K562 (cell line): ENCODE results near the gene PLEKHF1. TPM values are rescaled to one million over a fixed set of nuclear protein-coding genes. Genes with fewer than 3 reads are reported as not detected.

Experiments used
- ATAC-seq: fragments of 200-7000 bp; cut with Tn5 transposase; 3 replicates; pipeline ENCODE4 v1.9.1; 2020; ENCODE audit warnings: moderate library complexity
- BruUV-seq: library from RNA; stranded (reverse); fragments of 400-500 nt; replicated peaks from 2 replicates; lab custom pipeline; 2021; lab: Mats Ljungman, UMichigan
- CTCF ChIA-PET: fragments of 300-600 bp; formaldehyde crosslinking; extraction: SDS; loops from one replicate; lab custom pipeline; 2021; ENCODE audit warnings: low intra/inter-chr PET ratio; lab: Yijun Ruan, JAX
- POLR2A ChIA-PET: fragments of 300-600, 350-650 bp; sonication (Branson Sonifier 250); formaldehyde crosslinking; extraction: SDS; loops from one replicate; lab custom pipeline; 2021; ENCODE audit warnings: antibody characterized with exemption, inconsistent platforms; lab: Yijun Ruan, JAX
- DNase-seq, 4 experiments: peaks; one replicate each; pipeline versions ENCODE4 v3.0.0 to v3.0.0-alpha.2; 2011 to 2018; ENCODE audit warnings: low spot score in 3 of 4, mixed read lengths in 3 of 4; ENCODE audit errors: extremely low read depth in 1 of 4
- FAIRE-seq: peaks from 2 replicates; lab custom pipeline; 2011; peaks lifted over from hg19 to GRCh38; lab: Jason Lieb, UNC
- H2AFZ ChIP-seq: 2 replicates; pipeline ENCODE4 v1.6.0; 2011; ENCODE audit warnings: low read depth, low read length, control low read depth, inconsistent platforms
- H3K27ac ChIP-seq: fragments of 200-600 bp; 3 replicates; pipeline ENCODE4 v1.8.0; 2011; ENCODE audit warnings: low read depth, mild to moderate bottlenecking, control low read depth, inconsistent platforms, low read length, moderate library complexity, mixed read lengths; ENCODE audit errors: extremely low read depth
- H3K27me3 ChIP-seq, 2 experiments: fragments of 300-600 bp in 1 of 2; 2 replicates in 1 of 2; 3 replicates in 1 of 2; pipeline versions ENCODE4 v1.6.0 to v1.8.0; 2011; ENCODE audit warnings: inconsistent platforms in 2 of 2, low read length in 2 of 2, mild to moderate bottlenecking in 1 of 2, mixed read lengths in 1 of 2, moderate library complexity in 1 of 2; ENCODE audit not compliant: control insufficient read depth in 2 of 2, insufficient read depth in 2 of 2
- H3K36me3 ChIP-seq: fragments of 300-600 bp; 3 replicates; pipeline ENCODE4 v1.8.0; 2011; ENCODE audit warnings: mild to moderate bottlenecking, low read length, inconsistent platforms; ENCODE audit not compliant: control insufficient read depth, insufficient read depth
- H3K4me1 ChIP-seq, 2 experiments: fragments of 200-600 bp in 1 of 2; replicated peaks in 1 of 2; 2 replicates in 1 of 2; 3 replicates in 1 of 2; pipeline versions ENCODE4 v1.5.1 to v1.8.0; 2011; ENCODE audit warnings: inconsistent platforms in 2 of 2, low read length in 2 of 2, mild to moderate bottlenecking in 1 of 2, mixed read lengths in 1 of 2, moderate library complexity in 1 of 2; ENCODE audit not compliant: control insufficient read depth in 2 of 2, insufficient read depth in 2 of 2
- H3K4me2 ChIP-seq: 2 replicates; pipeline ENCODE4 v1.6.1; 2011; ENCODE audit warnings: low read length, control low read depth, inconsistent platforms, mixed read lengths; ENCODE audit not compliant: insufficient read depth
- H3K4me3 ChIP-seq: fragments of 200-600 bp; sonication (generic), shearing (Covaris generic); 2 replicates; pipeline ENCODE4 v1.5.1; 2016; ENCODE audit warnings: control low read depth, inconsistent platforms
- H3K79me2 ChIP-seq: fragments of 200-600 bp; 3 replicates; pipeline ENCODE4 v1.8.0; 2011; ENCODE audit warnings: low read length, inconsistent platforms; ENCODE audit not compliant: control insufficient read depth, insufficient read depth
- H3K9ac ChIP-seq, 2 experiments: 2 replicates each; pipeline versions ENCODE4 v1.6.0 to v1.6.1; 2011; ENCODE audit warnings: low read depth in 2 of 2, low read length in 2 of 2, control low read depth in 1 of 2, inconsistent platforms in 1 of 2, mild to moderate bottlenecking in 1 of 2, mixed read lengths in 1 of 2; ENCODE audit not compliant: insufficient read depth in 1 of 2
- H3K9me1 ChIP-seq: one replicate; pipeline ENCODE4 v1.6.0; 2011; ENCODE audit warnings: inconsistent platforms, mild to moderate bottlenecking, low read length, moderate library complexity; ENCODE audit not compliant: control insufficient read depth, insufficient read depth
- H3K9me3 ChIP-seq: replicated peaks from 2 replicates; pipeline ENCODE4 v1.5.1; 2011; ENCODE audit warnings: low read depth, low read length, inconsistent platforms; ENCODE audit not compliant: control insufficient read depth, insufficient read depth
- H4K20me1 ChIP-seq: replicated peaks from 2 replicates; pipeline ENCODE4 v1.6.1; 2011; ENCODE audit warnings: low read length, inconsistent platforms, mixed read lengths; ENCODE audit not compliant: control insufficient read depth, insufficient read depth
- ASH1L ChIP-seq: fragments of 450-650 bp; IDR thresholded peaks from 2 replicates; pipeline ENCODE4 v1.6.1; 2018; ENCODE audit warnings: borderline replicate concordance, mild to moderate bottlenecking, low read depth; ENCODE audit not compliant: partially characterized antibody
- CEBPG ChIP-seq, 3 experiments: fragments of 200-800 bp in 1 of 3; sonication (Bioruptor generic) in 1 of 3; sonication (generic) in 1 of 3; formaldehyde crosslinking in 1 of 3; IDR thresholded peaks in 2 of 3; conservative IDR thresholded peaks in 1 of 3; 2 replicates each; pipeline versions ENCODE4 v1.6.1 to v1.8.0; 2016 to 2022; ENCODE audit warnings: missing compliant biosample characterization in 2 of 3, missing genetic modification characterization in 2 of 3, mild to moderate bottlenecking in 1 of 3, missing genetic modification reagents in 1 of 3
- ERF ChIP-seq: fragments of 450-650 bp; formaldehyde crosslinking; IDR thresholded peaks from 2 replicates; pipeline ENCODE4 v1.4.0; 2020; ENCODE audit warnings: mild to moderate bottlenecking, mixed read lengths
- KAT7 ChIP-seq: sonication (generic); formaldehyde crosslinking; IDR thresholded peaks from 2 replicates; pipeline ENCODE4 v1.8.0; 2022; ENCODE audit warnings: missing genetic modification reagents, mild to moderate bottlenecking, borderline replicate concordance
- PML ChIP-seq: IDR thresholded peaks from 2 replicates; pipeline ENCODE4 v1.6.1; 2012; ENCODE audit warnings: low read length, inconsistent platforms
- POLR2H ChIP-seq: IDR thresholded peaks from 2 replicates; pipeline ENCODE4 v1.6.1; 2016; ENCODE audit warnings: missing genetic modification characterization, low read depth, mild to moderate bottlenecking, control low read depth, missing compliant biosample characterization, moderate library complexity
- TBL1XR1 ChIP-seq, 2 experiments: IDR thresholded peaks; 2 replicates each; pipeline ENCODE4 v1.6.1; 2012; ENCODE audit warnings: improper control_type of control experiment in 2 of 2, low read length in 2 of 2, mild to moderate bottlenecking in 1 of 2
- TEAD4 ChIP-seq, 2 experiments: sonication (generic) in 1 of 2; formaldehyde crosslinking in 1 of 2; IDR thresholded peaks; 2 replicates each; pipeline versions ENCODE4 v1.6.1 to v1.8.0; 2012 to 2022; ENCODE audit warnings: borderline replicate concordance in 1 of 2, inconsistent platforms in 1 of 2, low read length in 1 of 2, mild to moderate bottlenecking in 1 of 2, missing genetic modification reagents in 1 of 2
- TSC22D4 ChIP-seq: fragments of 450-650 bp; IDR thresholded peaks from 2 replicates; pipeline ENCODE4 v1.6.1; 2016; ENCODE audit warnings: missing genetic modification characterization, missing biosample characterization, control low read depth
- WGBS: fragments of 100-300 bp; shearing (Covaris generic); methylation state at CpG from one replicate; pipeline ENCODE4 v1.1.6; 2016; ENCODE audit warnings: low coverage, mixed read lengths; ENCODE audit not compliant: insufficient coverage; ENCODE audit errors: missing lambda C conversion rate; 5-methylcytosine and 5-hydroxymethylcytosine counted together
- in situ Hi-C: fragments of 300-500 bp; cut with MboI; formaldehyde crosslinking; loops from 4 replicates; pipeline ENCODE4 v1.15.0; 2018; ENCODE audit warnings: inconsistent platforms, mixed read lengths
- intact Hi-C: fragments of 100-400 bp; cut with micrococcal nuclease; formaldehyde crosslinking; loops from 2 replicates; pipeline ENCODE4 v1.14.2; 2022
- polyA plus RNA-seq, 8 experiments: library from polyadenylated mRNA; depleted of rRNA in 4 of 8; stranded (reverse) in 5 of 8; unstranded in 3 of 8; fragments of >200 nt; fragmentation: Nextera tagmentation in 2 of 8; fragmentation: Illumina TruSeq in 1 of 8; extraction: Ambion mirVana in 2 of 8; extraction: Trizol in 1 of 8; gene quantifications; 2 replicates each; pipeline versions ENCODE4 v1.2.1 to v1.2.3, GENCODE V29; 2011 to 2014; ENCODE audit warnings: inconsistent platforms in 1 of 8, missing spikeins in 1 of 8
- total RNA-seq, 7 experiments: library from RNA; depleted of rRNA in 6 of 7; stranded (reverse); fragments of >200 nt in 6 of 7; fragmentation: Illumina TruSeq in 2 of 7; extraction: Trizol in 2 of 7; gene quantifications; 2 replicates each; pipeline versions ENCODE4 v1.2.1 to v1.2.3, GENCODE V29; 2011 to 2021; ENCODE audit warnings: low replicate concordance in 1 of 7
- TF ChIP-seq, protein P1 (sequence below): fragments of 450-650 bp; formaldehyde crosslinking; IDR thresholded peaks from 2 replicates; pipeline ENCODE4 v1.4.0; 2022; ENCODE audit warnings: mild to moderate bottlenecking, moderate library complexity
- TF ChIP-seq, protein P2 (sequence below): fragments of 250-450 bp; sonication (Bioruptor Pico); IDR thresholded peaks from 2 replicates; pipeline ENCODE4 v1.6.1; 2021; ENCODE audit warnings: mild to moderate bottlenecking

The PLEKHF1 gene
- total and polyA plus RNA-seq, 9 of the 15 experiments (the other 6 are each of a cell fraction or from before 2014, with no cell fraction given): 0.07 to 13.4 (median 3.9) TPM; not detected in 1

DNA sequence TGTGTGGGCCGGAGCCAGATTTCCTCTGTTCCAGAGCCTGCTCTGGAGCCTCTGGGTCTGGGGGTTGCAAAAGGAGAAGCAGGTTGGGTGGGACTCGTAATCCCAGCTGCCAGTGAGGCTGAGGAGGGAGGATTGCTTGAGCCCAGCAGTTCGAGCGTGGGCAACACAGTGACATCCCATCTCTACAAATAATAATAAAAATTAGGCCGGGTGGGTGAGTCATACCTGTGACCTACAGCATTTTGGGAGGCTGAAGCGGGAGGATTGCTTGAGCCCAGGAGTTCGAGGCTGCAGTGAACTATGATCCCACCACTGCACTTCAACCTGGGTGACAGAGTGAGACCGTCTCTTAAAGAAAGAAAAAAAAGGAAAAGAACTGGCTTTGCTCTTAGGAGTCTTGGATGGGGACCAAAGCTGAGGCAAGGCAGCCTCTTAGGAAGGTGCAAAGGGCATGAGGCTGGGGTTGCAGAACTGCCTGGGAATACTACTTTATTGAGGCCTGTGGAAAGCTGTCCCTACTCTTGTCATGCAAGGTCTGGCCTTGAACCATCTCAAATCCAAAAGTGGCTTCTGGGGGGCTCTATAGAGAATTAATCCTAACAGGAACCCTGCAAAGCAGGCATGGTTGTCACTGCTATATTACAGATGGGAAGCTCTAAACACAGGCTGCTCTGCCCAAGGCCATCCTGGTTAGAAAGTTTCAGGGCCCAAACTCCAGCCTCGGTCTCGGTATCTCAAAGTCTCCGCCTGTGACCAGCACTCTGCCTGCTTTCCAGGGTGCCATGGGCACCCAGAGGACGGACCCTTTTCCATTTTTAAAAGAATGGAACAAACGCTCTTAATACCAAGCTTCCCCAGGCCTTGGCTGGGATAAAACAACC, 50.7 kb downstream of the PLEKHF1 start (continued):
- TF ChIP-seq TEAD4 (IDR thresholded peaks at IDR 0.05; ENCODE audit: low read length) (no peak), TEAD4 (CRISPR knock-in tag; IDR thresholded peaks at IDR 0.05; ENCODE audit: borderline replicate concordance) (0 out of 2 replicates have a peak, but pooled peaks have one; percentile 3), POLR2H (tag) (0 out of 2 replicates have a peak, but pooled peaks have one; percentile 5)

DNA sequence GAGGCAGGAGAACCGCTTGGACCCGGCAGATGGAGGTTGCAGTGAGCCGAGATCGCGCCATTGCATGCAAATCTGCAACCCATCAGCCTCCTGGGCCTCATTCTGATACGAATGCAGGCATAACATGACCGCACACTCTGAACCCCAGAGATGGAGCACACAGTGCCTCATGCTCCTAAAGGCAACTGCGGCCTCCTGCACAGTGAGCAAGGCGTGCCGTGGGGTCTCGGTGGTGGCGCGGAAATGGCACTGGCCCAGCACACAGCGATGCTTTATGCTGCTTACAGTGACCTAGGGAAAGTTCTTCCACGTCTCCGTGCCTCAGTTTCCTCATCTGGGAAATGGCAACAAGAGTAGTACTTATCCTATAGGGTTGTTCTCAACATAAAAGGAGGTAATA, 51.8 kb downstream of the PLEKHF1 start:
- Histone ChIP-seq H3K9me3 (no peaks in the 10 kb centered on the region), H3K79me2 (peaks cover 25% of the 10 kb centered on the region), H3K4me3 (no peak overlapping the region), H3K9me1 (no peaks in the 10 kb centered on the region), H2AFZ (no peak overlapping the region), H3K27ac (no peak overlapping the region), H3K4me2 (no peak overlapping the region), H3K9ac (0 out of 4 replicates have a peak overlapping the region, but pooled peaks of 1 of the 2 experiments have one; percentile 40), H4K20me1 (no peaks in the 10 kb centered on the region), H3K4me1 (peaks cover 7 to 31% of the 10 kb centered on the region in 2 experiments; a peak in 4 of 5 replicates), H3K27me3 (peaks cover 2 to 8% of the 10 kb centered on the region in 2 experiments; a peak in 3 of 5 replicates), H3K36me3 (no peaks in the 10 kb centered on the region)
- ChIA-PET CTCF (interaction anchor here (2.0 kb wide), 1 partner anchor 106 kb away, joined by 10 read pairs; no protein-coding TSS in a partner anchor), POLR2A (interaction anchor here (0.9 to 3.2 kb wide), 7 partner anchors 8 to 111 kb away, joined by 3 to 10 read pairs (median 5); partner anchors contain the start of genes PLEKHF1 and POP4)
- 66% methylated on average over 16 of the region's 16 CpGs for WGBS
- ATAC-seq (no peak), FAIRE-seq (no peak), DNase-seq (no peak)
- TF ChIP-seq KAT7 (CRISPR knock-in tag): no peak
- TF ChIP-seq TSC22D4 (tag): no peak
- TF ChIP-seq CEBPG (CRISPR knock-in tag; IDR thresholded peaks at IDR 0.05): no peak
- no peak for TF ChIP-seq CEBPG (tag; conservative IDR thresholded peaks at IDR 0.05 in 1 of 2, IDR thresholded peaks at IDR 0.05 in 1 of 2)
- no peak for TF ChIP-seq ASH1L
- TF ChIP-seq, protein P1, sequence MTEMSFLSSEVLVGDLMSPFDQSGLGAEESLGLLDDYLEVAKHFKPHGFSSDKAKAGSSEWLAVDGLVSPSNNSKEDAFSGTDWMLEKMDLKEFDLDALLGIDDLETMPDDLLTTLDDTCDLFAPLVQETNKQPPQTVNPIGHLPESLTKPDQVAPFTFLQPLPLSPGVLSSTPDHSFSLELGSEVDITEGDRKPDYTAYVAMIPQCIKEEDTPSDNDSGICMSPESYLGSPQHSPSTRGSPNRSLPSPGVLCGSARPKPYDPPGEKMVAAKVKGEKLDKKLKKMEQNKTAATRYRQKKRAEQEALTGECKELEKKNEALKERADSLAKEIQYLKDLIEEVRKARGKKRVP: no peak
- TF ChIP-seq, protein P2, sequence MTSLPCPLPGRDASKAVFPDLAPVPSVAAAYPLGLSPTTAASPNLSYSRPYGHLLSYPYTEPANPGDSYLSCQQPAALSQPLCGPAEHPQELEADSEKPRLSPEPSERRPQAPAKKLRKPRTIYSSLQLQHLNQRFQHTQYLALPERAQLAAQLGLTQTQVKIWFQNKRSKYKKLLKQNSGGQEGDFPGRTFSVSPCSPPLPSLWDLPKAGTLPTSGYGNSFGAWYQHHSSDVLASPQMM: no peak
- TF ChIP-seq TBL1XR1 (IDR thresholded peaks at IDR 0.05; ENCODE audit: low read length in 2 of 2): no peak
- no peak for TF ChIP-seq ERF
- no peak for TF ChIP-seq PML
- BruUV-seq: no TSS peak
- in situ Hi-C loops: no loop called here
- intact Hi-C loops: loop anchor here (5.0 to 10.0 kb wide), 2 partner anchors 192 to 250 kb away; partner anchors contain the start of gene VSTM2B
